Measurements from ENCODE around the gene ARSA.

GRCh38 chr22:50579752-50580151 lies 48.2 kb downstream of the ARSA start:
- TF ChIP-seq CTCF (IDR thresholded peaks at IDR 0.05; ENCODE audit: low read depth, low read length, poor library complexity, severe bottlenecking) (no peak), EZH2phosphoT487 (IDR thresholded peaks at IDR 0.05; ENCODE audit: borderline replicate concordance, low read length) (no peak)
